Stimulated activated CD8-positive, alpha-beta memory T cell treated with anti-CD3 and anti-CD28 coated beads, Interleukin-4, amount 100 ng/mL, for 24 hours (primary cell): Measurements from ENCODE around the gene PTPN7.

ENCODE experiments used
- DNase-seq: peaks from one replicate; pipeline ENCODE4 v3.0.0-alpha.2; 2020; ENCODE audit warnings: low read depth

Gene PTPN7

GRCh38 chr1:202106340-202107254 is 53.8 kb downstream of the PTPN7 start:
- no peak for DNase-seq

DNA sequence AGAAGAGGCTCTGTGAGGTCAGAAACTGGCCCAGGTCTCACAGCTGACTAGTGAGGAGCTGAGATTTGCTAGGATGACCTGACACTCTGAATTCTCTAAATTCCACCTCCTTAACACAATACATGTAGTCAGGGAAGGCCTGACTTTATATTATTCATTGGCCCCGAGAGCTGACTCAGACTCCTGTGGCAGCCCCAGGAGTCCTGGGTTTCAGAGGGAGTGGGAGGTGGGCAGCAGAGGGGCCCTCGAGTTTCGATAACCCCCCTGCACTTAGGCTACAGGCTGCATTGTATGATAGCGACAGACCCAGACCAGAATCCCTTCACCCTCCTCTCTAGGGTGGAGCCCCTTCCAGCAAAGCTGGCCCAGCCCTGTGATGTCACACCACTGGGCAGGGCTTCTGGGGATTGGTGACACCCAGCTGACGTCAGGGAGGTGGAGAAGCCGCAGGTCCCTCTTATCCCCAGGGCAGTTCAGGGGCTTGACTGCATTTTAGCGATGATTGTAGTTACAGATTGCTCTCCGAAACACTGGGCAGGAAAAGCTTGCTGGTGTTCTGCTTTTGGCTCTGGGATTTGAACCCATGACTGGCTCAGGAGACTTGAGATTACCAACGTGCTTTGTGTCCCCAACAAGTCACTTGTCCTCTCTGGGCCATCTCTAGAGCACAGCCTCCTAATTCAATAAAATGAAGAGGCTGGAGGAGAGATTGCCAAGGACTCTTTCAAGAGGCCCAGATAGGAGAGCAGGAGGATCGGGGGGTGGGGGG is 54.6 kb downstream of the PTPN7 start:
- DNase-seq, result no peak

GRCh38 chr1:202104073-202104472 is 56.3 kb downstream of the PTPN7 start:
- no peak for DNase-seq

GRCh38 chr1:202101184-202101583 is 59.2 kb downstream of the PTPN7 start:
- no peak for DNase-seq
